Naive B cell (primary cell): ENCODE results near the gene TMEM95. TPM values are rescaled to one million over a fixed set of nuclear protein-coding genes. Genes with fewer than 3 reads are reported as not detected.

Experiments used
- ATAC-seq, 2 donors: fragments of 150-1000 bp; cut with Tn5 transposase; 2 replicates each; pipeline ENCODE4 v1.10.0; 2021; ENCODE audit warnings: low read depth in 2 of 2, mild to moderate bottlenecking in 2 of 2, moderate library complexity in 2 of 2
- DNase-seq: peaks from one replicate; pipeline ENCODE4 v3.0.0; 2022
- H3K27ac Mint-ChIP-seq, 6 donors: one replicate each; pipeline ENCODE4 v1.8.0; 2020 to 2022; ENCODE audit warnings: mild to moderate bottlenecking in 6 of 6, mixed read lengths in 6 of 6, moderate library complexity in 5 of 6, inconsistent platforms in 2 of 6
- H3K27me3 Mint-ChIP-seq, 3 donors: one replicate each; pipeline ENCODE4 v1.8.0; 2021 to 2022; ENCODE audit warnings: mixed read lengths in 3 of 3, mild to moderate bottlenecking in 1 of 3
- H3K36me3 Mint-ChIP-seq, 2 donors: one replicate each; pipeline ENCODE4 v1.8.0; 2020 to 2022; ENCODE audit warnings: mixed read lengths in 2 of 2, inconsistent platforms in 1 of 2, mild to moderate bottlenecking in 1 of 2
- H3K4me1 Mint-ChIP-seq, 3 donors: one replicate each; pipeline ENCODE4 v1.8.0; 2020 to 2022; ENCODE audit warnings: mixed read lengths in 3 of 3, inconsistent platforms in 1 of 3, mild to moderate bottlenecking in 1 of 3, moderate library complexity in 1 of 3
- H3K4me3 Mint-ChIP-seq, 8 donors: one replicate each; pipeline ENCODE4 v1.8.0; 2020 to 2022; ENCODE audit warnings: mild to moderate bottlenecking in 8 of 8, mixed read lengths in 8 of 8, moderate library complexity in 8 of 8, inconsistent platforms in 2 of 8
- H3K9me3 Mint-ChIP-seq, 7 donors: one replicate each; pipeline ENCODE4 v1.8.0; 2020 to 2022; ENCODE audit warnings: mixed read lengths in 7 of 7, mild to moderate bottlenecking in 5 of 7, inconsistent platforms in 2 of 7, moderate library complexity in 1 of 7
- polyA plus RNA-seq, 6 donors: library from polyadenylated mRNA; unstranded; fragments of 300-500 nt; fragmentation: Illumina TruSeq; gene quantifications; one replicate each; pipeline ENCODE4 v1.2.3, GENCODE V29; 2021; ENCODE audit warnings: low read depth in 6 of 6

The TMEM95 gene
- polyA plus RNA-seq, 6 donors from 2014 or later: not detected

DNA sequence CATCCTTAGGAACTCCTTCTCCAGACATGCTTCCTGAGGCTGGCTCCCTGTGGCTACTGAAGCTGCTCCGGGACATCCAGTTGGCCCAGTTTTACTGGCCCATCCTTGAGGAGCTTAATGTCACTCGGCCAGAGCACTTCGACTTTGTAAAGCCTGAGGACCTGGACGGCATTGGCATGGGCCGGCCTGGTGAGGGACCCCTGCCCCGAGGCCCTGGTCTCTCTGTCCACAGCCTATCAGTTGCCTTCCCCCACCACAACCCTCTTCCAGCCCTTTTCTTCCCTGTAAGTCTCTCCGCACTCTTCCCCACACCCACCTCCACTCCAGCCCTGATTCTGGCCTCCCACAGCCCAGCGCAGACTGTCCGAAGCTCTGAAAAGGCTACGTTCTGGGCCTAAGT, 27.9 kb downstream of the TMEM95 start:
- peaks cover 0 to 6% (median 5%) of the 10 kb centered on the region in 7 donors for H3K9me3 Mint-ChIP-seq
- DNase-seq (no peak), ATAC-seq (no peak)
- H3K36me3 Mint-ChIP-seq: peaks cover 3 to 8% of the 10 kb centered on the region in 2 donors
- H3K4me3 Mint-ChIP-seq: peak overlapping the region in 4 of 8 donors; percentile 30 to 74 (median 62)
- no peak overlapping the region for H3K27ac Mint-ChIP-seq
- H3K27me3 Mint-ChIP-seq: peaks cover 33 to 46% (median 40%) of the 10 kb centered on the region in 3 donors
- H3K4me1 Mint-ChIP-seq: peaks cover 14 to 16% (median 15%) of the 10 kb centered on the region in 3 donors

DNA sequence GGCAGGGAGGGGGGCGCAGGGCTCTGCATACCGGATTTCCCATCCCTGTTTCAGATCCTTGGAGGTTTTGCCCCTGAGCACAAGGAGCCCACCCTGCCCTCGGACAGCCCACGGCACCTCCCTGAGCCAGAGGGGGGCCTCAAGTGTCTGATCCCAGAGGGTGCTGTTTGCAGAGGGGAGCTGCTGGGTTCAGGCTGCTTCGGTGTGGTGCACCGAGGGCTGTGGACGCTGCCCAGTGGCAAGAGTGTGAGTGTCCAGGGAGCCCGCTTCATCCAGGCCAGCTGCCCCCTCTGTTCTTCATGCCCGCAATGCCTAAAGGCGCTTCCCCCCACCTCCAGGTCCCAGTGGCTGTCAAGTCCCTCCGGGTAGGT, 28.4 kb downstream of the TMEM95 start:
- H3K27me3 Mint-ChIP-seq: peaks cover 33 to 42% (median 40%) of the 10 kb centered on the region in 3 donors
- no peak for ATAC-seq
- peaks cover 14 to 16% (median 15%) of the 10 kb centered on the region in 3 donors for H3K4me1 Mint-ChIP-seq
- peaks cover 3 to 8% of the 10 kb centered on the region in 2 donors for H3K36me3 Mint-ChIP-seq
- peaks cover 0 to 6% (median 5%) of the 10 kb centered on the region in 7 donors for H3K9me3 Mint-ChIP-seq
- H3K4me3 Mint-ChIP-seq: peak overlapping the region; percentile 9 to 76 (median 56)
- H3K27ac Mint-ChIP-seq: no peak overlapping the region
- DNase-seq: no peak

DNA sequence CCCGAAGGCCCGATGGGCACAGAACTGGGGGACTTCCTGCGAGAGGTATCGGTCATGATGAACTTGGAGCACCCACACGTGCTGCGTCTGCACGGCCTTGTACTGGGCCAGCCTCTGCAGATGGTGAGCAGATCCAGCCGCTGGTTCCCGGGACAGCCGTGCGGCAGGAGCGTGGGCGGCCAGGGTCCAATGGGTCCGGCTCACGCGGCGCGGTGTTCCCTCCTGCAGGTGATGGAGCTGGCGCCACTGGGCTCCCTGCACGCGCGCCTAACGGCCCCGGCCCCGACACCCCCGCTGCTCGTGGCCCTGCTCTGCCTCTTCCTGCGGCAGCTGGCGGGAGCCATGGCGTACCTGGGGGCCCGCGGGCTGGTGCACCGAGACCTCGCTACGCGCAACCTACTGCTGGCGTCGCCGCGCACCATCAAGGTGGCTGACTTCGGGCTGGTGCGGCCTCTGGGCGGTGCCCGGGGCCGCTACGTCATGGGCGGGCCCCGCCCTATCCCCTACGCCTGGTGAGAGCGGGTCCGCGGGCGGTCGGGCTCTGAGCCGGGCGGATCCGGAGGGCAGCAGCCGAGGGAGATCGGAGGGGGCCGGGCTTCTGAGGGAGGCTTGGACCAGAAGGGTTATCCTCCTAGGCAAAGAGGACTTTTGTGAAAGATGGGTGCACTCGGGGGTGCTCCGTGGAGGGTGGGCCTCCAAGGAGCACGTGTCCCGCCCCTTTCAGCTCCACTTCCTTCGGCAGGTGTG, 29.0 kb downstream of the TMEM95 start:
- Mint-ChIP-seq H3K27ac (peak overlapping the region in 4 of 6 donors; percentile 64 to 93 (median 80)), H3K4me1 (peaks cover 14 to 16% (median 15%) of the 10 kb centered on the region in 3 donors), H3K9me3 (peaks cover 0 to 6% (median 5%) of the 10 kb centered on the region in 7 donors), H3K27me3 (peaks cover 33 to 38% (median 37%) of the 10 kb centered on the region in 3 donors), H3K36me3 (peaks cover 3 to 7% of the 10 kb centered on the region in 2 donors), H3K4me3 (peak overlapping the region; percentile 74 to 91 (median 83))
- ATAC-seq (peak; percentile 96 to 97), DNase-seq (peak; percentile 81)

DNA sequence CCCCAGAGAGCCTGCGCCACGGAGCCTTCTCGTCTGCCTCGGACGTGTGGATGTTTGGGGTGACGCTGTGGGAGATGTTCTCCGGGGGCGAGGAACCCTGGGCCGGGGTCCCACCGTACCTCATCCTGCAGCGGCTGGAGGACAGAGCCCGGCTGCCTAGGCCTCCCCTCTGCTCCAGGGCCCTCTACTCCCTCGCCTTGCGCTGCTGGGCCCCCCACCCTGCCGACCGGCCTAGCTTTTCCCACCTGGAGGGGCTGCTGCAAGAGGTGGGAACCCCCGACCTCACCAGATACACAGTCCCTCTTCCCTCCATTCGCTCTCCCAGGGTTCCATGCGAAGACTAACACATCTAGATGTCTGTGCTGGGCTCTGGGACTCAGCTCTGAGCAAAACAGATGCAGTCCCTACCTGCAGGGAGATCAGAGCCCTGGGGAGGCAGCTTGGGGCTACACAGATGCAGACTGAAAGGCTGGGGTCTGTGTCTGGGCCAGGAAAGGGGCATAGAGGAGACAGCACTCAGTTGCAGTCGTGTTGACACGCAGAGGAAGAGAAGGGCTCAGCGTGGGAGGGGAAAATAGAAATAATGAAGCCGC, 29.6 kb downstream of the TMEM95 start:
- no peak for ATAC-seq

DNA sequence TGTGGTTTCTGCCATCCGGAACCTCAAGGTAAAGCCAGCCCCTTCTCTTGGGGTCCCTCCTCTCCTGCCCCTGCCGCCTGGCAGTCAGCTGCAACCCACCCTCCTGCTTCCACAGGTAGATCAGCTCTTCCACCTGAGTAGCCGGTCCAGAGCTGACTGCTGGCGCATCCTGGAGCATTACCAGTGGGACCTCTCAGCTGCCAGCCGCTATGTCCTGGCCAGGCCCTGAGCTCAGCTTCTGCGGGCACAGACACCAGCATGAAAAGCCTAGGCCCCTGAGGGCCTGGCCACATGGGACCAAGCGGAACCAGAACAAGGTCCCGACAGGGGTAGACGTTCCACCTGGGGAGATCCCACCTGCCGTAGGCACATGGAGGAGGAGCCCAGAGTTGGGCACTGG, 33.9 kb downstream of the TMEM95 start:
- Mint-ChIP-seq H3K4me1 (peaks cover 21 to 30% (median 26%) of the 10 kb centered on the region in 3 donors), H3K36me3 (no peaks in the 10 kb centered on the region)

More for the DNA sequence above, 29.6 kb downstream of the TMEM95 start:
- peaks cover 26 to 31% (median 30%) of the 10 kb centered on the region in 3 donors for H3K27me3 Mint-ChIP-seq
- peaks cover 14 to 16% (median 16%) of the 10 kb centered on the region in 3 donors for H3K4me1 Mint-ChIP-seq
- peak overlapping the region; percentile 74 to 91 (median 83) for H3K4me3 Mint-ChIP-seq
- no peaks in the 10 kb centered on the region for H3K9me3 Mint-ChIP-seq
- H3K36me3 Mint-ChIP-seq: no peaks in the 10 kb centered on the region
- DNase-seq: no peak
- H3K27ac Mint-ChIP-seq: peak overlapping the region in 4 of 6 donors; percentile 64 to 93 (median 80)

DNA sequence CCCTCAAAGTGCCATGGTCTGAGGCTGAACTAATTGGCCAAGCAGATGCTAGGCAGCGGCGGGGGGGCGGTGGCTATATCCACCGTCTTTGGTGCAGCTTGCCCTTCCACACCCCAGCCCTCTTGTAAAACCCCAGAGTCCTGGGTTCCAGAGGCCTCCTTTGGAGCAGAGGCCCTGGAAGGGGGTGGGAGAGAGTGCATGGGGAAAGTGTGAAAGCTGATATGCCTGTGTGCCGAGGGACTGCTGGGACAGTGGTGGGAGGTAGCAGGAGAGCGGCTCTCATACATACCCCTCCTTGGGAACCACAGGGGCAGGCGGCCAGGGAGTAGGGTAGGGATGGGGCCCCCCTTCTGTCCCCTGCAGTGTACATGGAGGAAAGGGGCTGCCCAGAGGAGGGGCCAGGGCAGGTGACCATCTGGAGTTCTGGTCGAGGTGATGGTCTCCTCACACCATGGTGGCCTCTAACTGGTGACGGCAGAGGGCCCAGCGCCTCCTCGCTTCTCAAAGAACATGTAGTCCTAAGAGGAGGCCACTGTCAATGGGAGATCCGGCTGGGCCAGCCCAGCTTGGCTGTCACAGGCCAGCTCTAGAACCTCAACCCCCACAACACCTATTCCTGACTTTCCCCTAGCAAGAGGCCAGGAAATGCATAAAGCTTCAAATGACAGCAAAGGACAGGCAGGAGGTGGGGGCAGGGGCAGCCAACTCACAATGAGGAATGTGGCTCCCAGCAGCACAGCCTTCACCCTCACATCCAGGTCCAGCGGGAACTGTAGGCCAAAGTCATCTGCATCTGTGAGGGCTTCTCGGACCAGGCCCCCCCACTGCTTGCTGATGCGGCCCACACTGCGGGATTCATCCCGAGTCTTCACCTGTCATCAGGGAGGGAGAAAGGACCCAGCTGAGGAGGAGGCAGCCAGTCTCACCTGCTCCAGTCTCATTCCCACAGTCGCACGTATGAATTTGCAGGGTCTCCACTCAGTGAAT, 35.3 kb downstream of the TMEM95 start:
- no peaks in the 10 kb centered on the region for H3K36me3 Mint-ChIP-seq
- DNase-seq (no peak), ATAC-seq (no peak)
- peak overlapping the region in 1 of 8 donors; percentile 69 for H3K4me3 Mint-ChIP-seq
- H3K27ac Mint-ChIP-seq: peak overlapping the region in 1 of 6 donors; percentile 66
- H3K4me1 Mint-ChIP-seq: peaks cover 22 to 32% (median 25%) of the 10 kb centered on the region in 3 donors
- H3K27me3 Mint-ChIP-seq: no peaks in the 10 kb centered on the region
- no peaks in the 10 kb centered on the region for H3K9me3 Mint-ChIP-seq

More for the DNA sequence above, 33.9 kb downstream of the TMEM95 start:
- Mint-ChIP-seq H3K27ac (peak overlapping the region in 1 of 6 donors; percentile 53), H3K27me3 (no peaks in the 10 kb centered on the region), H3K4me3 (no peak overlapping the region), H3K9me3 (no peaks in the 10 kb centered on the region)
- ATAC-seq (no peak), DNase-seq (no peak)

GRCh38 chr17:7391307-7391706, 36.4 kb downstream of the TMEM95 start:
- H3K36me3 Mint-ChIP-seq: no peaks in the 10 kb centered on the region
- H3K4me1 Mint-ChIP-seq: peaks cover 30 to 34% (median 32%) of the 10 kb centered on the region in 3 donors
- H3K27ac Mint-ChIP-seq: no peak overlapping the region
- no peaks in the 10 kb centered on the region for H3K9me3 Mint-ChIP-seq
- DNase-seq: no peak
- peak overlapping the region in 2 of 8 donors; percentile 34 to 69 for H3K4me3 Mint-ChIP-seq
- ATAC-seq: no peak
- no peaks in the 10 kb centered on the region for H3K27me3 Mint-ChIP-seq

DNA sequence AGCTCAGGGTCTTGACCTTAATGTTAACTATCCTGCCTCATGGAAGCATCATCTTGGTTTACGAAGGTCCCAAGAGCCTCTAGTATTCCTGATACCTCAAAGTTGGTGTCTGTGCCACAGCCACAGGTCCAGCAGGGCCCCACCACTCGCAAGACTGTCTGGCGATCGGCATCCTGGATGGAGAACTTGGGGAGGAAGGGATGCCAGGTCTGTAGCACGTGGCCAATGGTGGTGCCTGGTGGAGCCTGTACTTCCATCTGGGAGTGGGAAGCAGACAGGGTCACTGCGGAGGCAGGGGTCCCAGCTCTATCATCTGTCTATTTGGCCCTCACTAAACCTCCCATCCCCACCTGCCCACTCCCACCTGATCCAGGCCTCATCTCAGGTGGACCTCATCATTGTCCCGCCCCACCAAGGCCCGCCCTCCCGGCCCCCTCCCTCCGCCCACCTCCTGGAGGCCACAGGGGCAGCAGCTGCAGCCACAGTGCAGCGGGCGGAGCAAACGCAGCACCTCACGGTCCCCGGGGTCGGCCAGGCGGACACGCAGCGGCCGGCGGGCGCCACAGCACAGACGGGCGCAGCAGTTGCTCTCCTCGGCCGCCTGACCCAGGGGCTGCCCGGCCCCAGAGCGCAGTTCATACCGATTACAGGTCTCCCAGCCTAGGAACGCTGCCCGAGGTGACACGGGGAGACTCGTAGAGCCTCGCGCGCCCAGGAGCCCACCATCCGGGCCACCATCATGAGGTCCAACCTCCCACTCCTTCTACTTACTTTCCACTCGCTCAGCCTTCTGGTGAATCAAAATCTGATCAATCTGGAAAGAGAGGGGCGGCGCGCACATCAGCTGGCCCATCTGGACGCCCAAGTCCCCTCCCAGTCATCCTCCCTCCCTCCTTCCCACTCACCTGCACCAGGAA, 38.0 kb downstream of the TMEM95 start:
- H3K36me3 Mint-ChIP-seq: no peaks in the 10 kb centered on the region
- no peaks in the 10 kb centered on the region for H3K27me3 Mint-ChIP-seq
- peak overlapping the region; percentile 68 to 94 (median 83) for H3K4me3 Mint-ChIP-seq
- no peaks in the 10 kb centered on the region for H3K9me3 Mint-ChIP-seq
- H3K27ac Mint-ChIP-seq: peak overlapping the region in 4 of 6 donors; percentile 72 to 91 (median 80)
- peaks cover 30 to 34% (median 32%) of the 10 kb centered on the region in 3 donors for H3K4me1 Mint-ChIP-seq
- no peak for DNase-seq
- no peak for ATAC-seq

DNA sequence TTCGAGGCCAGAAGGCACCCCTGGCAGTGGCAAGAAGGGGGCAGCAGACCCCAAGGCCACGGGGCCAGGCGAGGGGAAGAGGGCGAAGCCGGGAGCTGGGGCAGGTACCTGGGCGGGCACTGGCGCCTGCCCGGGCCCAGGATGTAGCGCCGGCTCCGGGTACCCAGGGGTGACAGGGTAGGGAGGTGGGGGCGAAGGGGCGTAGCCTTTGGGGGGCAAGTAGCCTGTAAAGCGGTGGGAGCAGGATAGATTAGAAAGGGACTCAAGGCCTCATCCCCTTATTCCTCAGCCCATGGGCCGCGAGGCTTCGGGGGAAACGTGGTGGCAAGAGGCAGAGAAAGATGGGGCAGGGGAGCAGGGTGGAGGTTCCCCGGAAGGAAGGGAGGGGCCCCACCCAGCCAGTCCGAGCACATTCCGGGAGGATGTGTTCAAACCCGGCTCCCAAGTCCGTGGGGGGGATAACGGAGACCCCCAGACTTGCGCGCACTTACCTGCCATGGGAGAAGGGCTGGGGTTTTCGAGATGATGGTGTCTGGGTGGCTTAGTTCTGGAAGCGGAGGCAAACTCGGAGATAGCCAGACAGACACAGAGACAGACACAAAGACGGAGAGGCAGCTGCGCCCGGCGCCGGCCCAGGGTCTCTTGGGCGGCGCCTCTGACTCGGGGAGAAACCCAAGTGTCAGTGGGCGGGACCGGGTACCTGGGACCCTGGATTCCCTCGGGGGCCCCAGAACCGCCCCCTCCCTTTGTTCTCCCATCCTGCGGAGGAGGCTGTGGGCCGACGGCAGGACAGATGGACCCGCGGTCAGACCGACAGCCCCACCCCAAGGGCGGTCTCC, 38.9 kb downstream of the TMEM95 start:
- Mint-ChIP-seq H3K4me3 (peak overlapping the region; percentile 86 to 96 (median 94)), H3K4me1 (peaks cover 30 to 34% (median 32%) of the 10 kb centered on the region in 3 donors), H3K27ac (peak overlapping the region; percentile 57 to 94 (median 91)), H3K27me3 (no peaks in the 10 kb centered on the region), H3K36me3 (no peaks in the 10 kb centered on the region), H3K9me3 (no peaks in the 10 kb centered on the region)
- ATAC-seq: peak; percentile 72 to 76
- DNase-seq: peak; percentile 13

DNA sequence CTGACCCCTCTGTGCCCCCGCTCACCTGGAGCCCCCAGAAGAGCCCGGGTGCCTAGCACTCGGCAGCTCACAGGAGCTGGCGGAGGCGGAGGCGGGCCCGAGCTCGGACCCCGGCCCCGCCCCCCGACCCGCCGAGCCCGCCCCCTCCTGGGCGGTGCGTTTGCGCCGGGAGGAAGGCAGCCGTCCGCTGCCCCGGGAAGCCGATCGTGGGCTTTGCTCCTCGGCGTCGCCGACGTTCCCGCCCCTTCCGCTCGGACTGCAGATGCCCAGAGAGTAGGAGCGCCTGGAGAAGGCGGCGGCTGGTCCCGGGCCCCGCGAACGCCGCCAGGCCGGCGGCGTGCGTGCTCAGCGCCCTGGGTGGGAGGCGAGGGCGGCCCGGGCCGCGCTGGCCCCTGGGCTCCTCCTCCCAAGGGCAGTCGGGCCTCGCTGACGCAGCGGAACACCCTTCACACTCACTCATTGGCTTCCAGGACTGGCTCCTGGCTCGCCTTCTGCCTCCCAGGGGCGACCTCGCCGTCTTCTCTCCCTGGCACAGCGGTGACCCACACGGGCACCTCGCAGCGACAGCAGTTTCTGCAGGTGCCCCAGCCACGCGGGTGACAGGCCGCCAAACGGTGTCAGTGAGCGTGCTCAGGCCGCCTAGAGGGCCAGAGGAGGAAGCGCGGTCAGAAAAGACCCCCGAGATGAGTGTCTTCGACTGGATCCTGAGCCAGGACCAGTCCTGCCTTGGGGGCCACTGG, 39.7 kb downstream of the TMEM95 start, which contains the start of gene PLSCR3:
PLSCR3 (minus strand) TSS at position 74 of the 740 bp plus-strand sequence. CDS start 415 bp downstream, outside the sequence.
- Mint-ChIP-seq H3K9me3 (no peaks in the 10 kb centered on the region), H3K27ac (peak within 1 kb of the TSS; percentile 72 to 94 (median 91)), H3K27me3 (no peaks in the 10 kb centered on the region), H3K4me3 (peak within 1 kb of the TSS; percentile 86 to 98 (median 94)), H3K36me3 (no peaks in the 10 kb centered on the region), H3K4me1 (peaks cover 30 to 34% (median 31%) of the 10 kb centered on the region in 3 donors)
- peak; percentile 84 for DNase-seq
- peak; percentile 87 to 88 for ATAC-seq

GRCh38 chr17:7396147-7396546, 41.2 kb downstream of the TMEM95 start:
- no peaks in the 10 kb centered on the region for H3K27me3 Mint-ChIP-seq
- peaks cover 26 to 31% (median 27%) of the 10 kb centered on the region in 3 donors for H3K4me1 Mint-ChIP-seq
- no peaks in the 10 kb centered on the region for H3K36me3 Mint-ChIP-seq
- DNase-seq (no peak), ATAC-seq (no peak)
- no peaks in the 10 kb centered on the region for H3K9me3 Mint-ChIP-seq
- H3K4me3 Mint-ChIP-seq: peak overlapping the region in 4 of 8 donors; percentile 4 to 63 (median 26)
- H3K27ac Mint-ChIP-seq: peak overlapping the region in 1 of 6 donors; percentile 40
